IMR-90 (cell line): Measurements from ENCODE around the gene SH3RF3. TPM values are rescaled to one million over a fixed set of nuclear protein-coding genes. Genes with fewer than 3 reads are reported as not detected.

ENCODE experiments used
- ATAC-seq: fragments of 200-7000 bp; cut with Tn5 transposase; 2 replicates; pipeline ENCODE4 v1.9.1; 2020; ENCODE audit warnings: low read depth, mild to moderate bottlenecking, moderate library complexity
- BruUV-seq: library from RNA; stranded (reverse); fragments of 400-500 nt; replicated peaks from 2 replicates; lab custom pipeline; 2021; lab: Mats Ljungman, UMichigan
- CTCF ChIA-PET: fragments of 300-600 bp; formaldehyde crosslinking; extraction: SDS; loops from one replicate; lab custom pipeline; 2021; ENCODE audit warnings: antibody characterized with exemption; lab: Yijun Ruan, JAX
- POLR2A ChIA-PET: fragments of 300-600 bp; sonication (Branson Sonifier 250); formaldehyde crosslinking; loops from one replicate; lab custom pipeline; 2022; ENCODE audit warnings: antibody characterized with exemption; ENCODE audit not compliant: unreplicated experiment; lab: Charles Lee
- DNase-seq: peaks from one replicate; pipeline ENCODE4 v3.0.0; 2013
- H2AFZ ChIP-seq: replicated peaks from 2 replicates; pipeline ENCODE3; 2013; ENCODE audit warnings: low read length, mild to moderate bottlenecking; ENCODE audit not compliant: poor library complexity
- H2AK5ac ChIP-seq: 2 replicates; pipeline ENCODE4 v1.6.1; 2013; ENCODE audit warnings: low read depth, low read length, inconsistent platforms
- H2AK9ac ChIP-seq: replicated peaks from 2 replicates; pipeline ENCODE3; 2013; ENCODE audit warnings: mild to moderate bottlenecking, low read depth, low read length, moderate library complexity; ENCODE audit not compliant: poor library complexity
- H2BK120ac ChIP-seq: 2 replicates; pipeline ENCODE4 v1.6.1; 2013; ENCODE audit warnings: low read depth, low read length, inconsistent platforms
- H2BK15ac ChIP-seq: 3 replicates; pipeline ENCODE4 v1.6.1; 2013; ENCODE audit warnings: low read depth, low read length, inconsistent platforms
- H2BK20ac ChIP-seq: 2 replicates; pipeline ENCODE4 v1.6.1; 2013; ENCODE audit warnings: low read depth, mild to moderate bottlenecking, inconsistent platforms, low read length, moderate library complexity
- H2BK5ac ChIP-seq: 2 replicates; pipeline ENCODE4 v1.6.1; 2013; ENCODE audit warnings: mild to moderate bottlenecking, low read depth, low read length, inconsistent platforms; ENCODE audit not compliant: poor library complexity, severe bottlenecking
- H3K14ac ChIP-seq: replicated peaks from 2 replicates; pipeline ENCODE4 v1.6.1; 2013; ENCODE audit warnings: low read depth, low read length, inconsistent platforms
- H3K18ac ChIP-seq: 2 replicates; pipeline ENCODE4 v1.6.1; 2013; ENCODE audit warnings: low read depth, low read length, control low read depth
- H3K23ac ChIP-seq: 2 replicates; pipeline ENCODE4 v1.6.1; 2013; ENCODE audit warnings: low read depth, low read length, inconsistent platforms
- H3K27ac ChIP-seq: 2 replicates; pipeline ENCODE4 v1.5.1; 2013; ENCODE audit warnings: mild to moderate bottlenecking, control low read depth, low read length; ENCODE audit not compliant: insufficient read depth
- H3K27me3 ChIP-seq: 2 replicates; pipeline ENCODE4 v1.6.1; 2013; ENCODE audit warnings: low read length; ENCODE audit not compliant: control insufficient read depth, insufficient read depth
- H3K36me3 ChIP-seq: 2 replicates; pipeline ENCODE4 v1.6.1; 2013; ENCODE audit warnings: low read length, mixed read lengths; ENCODE audit not compliant: control insufficient read depth, insufficient read depth
- H3K4ac ChIP-seq: 2 replicates; pipeline ENCODE4 v1.6.1; 2013; ENCODE audit warnings: low read depth, low read length, inconsistent platforms
- H3K4me1 ChIP-seq: 2 replicates; pipeline ENCODE4 v1.6.1; 2013; ENCODE audit warnings: low read length, mixed read lengths; ENCODE audit not compliant: control insufficient read depth, insufficient read depth
- H3K4me2 ChIP-seq: 2 replicates; pipeline ENCODE4 v1.6.1; 2013; ENCODE audit warnings: low read depth, mild to moderate bottlenecking, control low read depth, low read length, moderate library complexity
- H3K4me3 ChIP-seq: 2 replicates; pipeline ENCODE4 v1.5.1; 2013; ENCODE audit warnings: low read depth, mild to moderate bottlenecking, control low read depth, low read length, moderate library complexity; ENCODE audit not compliant: insufficient read depth
- H3K56ac ChIP-seq: 2 replicates; pipeline ENCODE4 v1.6.1; 2013; ENCODE audit warnings: low read length, inconsistent platforms; ENCODE audit not compliant: insufficient read depth; ENCODE audit errors: extremely low read depth
- H3K79me1 ChIP-seq, 2 experiments: 2 replicates each; pipeline ENCODE4 v1.6.1; 2013; ENCODE audit warnings: low read length in 2 of 2, inconsistent platforms in 1 of 2, low read depth in 1 of 2
- H3K9ac ChIP-seq: 2 replicates; pipeline ENCODE4 v1.6.1; 2013; ENCODE audit warnings: low read depth, low read length, control low read depth
- H3K9me1 ChIP-seq: 2 replicates; pipeline ENCODE4 v1.6.1; 2013; ENCODE audit warnings: low read length, inconsistent platforms; ENCODE audit not compliant: insufficient read depth
- H3K9me3 ChIP-seq: 2 replicates; pipeline ENCODE4 v1.6.1; 2013; ENCODE audit warnings: low read length; ENCODE audit not compliant: control insufficient read depth, insufficient read depth
- H4K20me1 ChIP-seq: 2 replicates; pipeline ENCODE4 v1.6.1; 2013; ENCODE audit warnings: low read length, inconsistent platforms; ENCODE audit not compliant: insufficient read depth
- H4K5ac ChIP-seq: 2 replicates; pipeline ENCODE4 v1.6.1; 2013; ENCODE audit warnings: mild to moderate bottlenecking, low read depth, low read length, control low read depth
- H4K8ac ChIP-seq, 2 experiments: 2 replicates each; pipeline ENCODE4 v1.6.1; 2013; ENCODE audit warnings: low read depth in 2 of 2, low read length in 2 of 2, control low read depth in 1 of 2, inconsistent platforms in 1 of 2
- H4K91ac ChIP-seq: 2 replicates; pipeline ENCODE4 v1.6.1; 2013; ENCODE audit warnings: low read depth, low read length, inconsistent platforms; ENCODE audit not compliant: insufficient read depth
- BHLHE40 ChIP-seq: fragments of 150-350 bp; IDR thresholded peaks from 2 replicates; pipeline ENCODE4 v1.6.1; 2016; ENCODE audit warnings: mild to moderate bottlenecking, low read depth, low read length
- CEBPB ChIP-seq: IDR thresholded peaks from 2 replicates; pipeline ENCODE4 v1.6.1; 2012; ENCODE audit warnings: low read depth, low read length, improper control_type of control experiment
- FOS ChIP-seq: fragments of 150-350 bp; IDR thresholded peaks from 2 replicates; pipeline ENCODE4 v1.6.1; 2016; ENCODE audit warnings: low read depth, low read length
- MAZ ChIP-seq: IDR thresholded peaks from 2 replicates; pipeline ENCODE4 v1.6.1; 2012; ENCODE audit warnings: low read depth, mild to moderate bottlenecking, low read length, improper control_type of control experiment, moderate library complexity, borderline replicate concordance
- MXI1 ChIP-seq: IDR thresholded peaks from 2 replicates; pipeline ENCODE4 v1.6.1; 2012; ENCODE audit warnings: low read depth, mild to moderate bottlenecking, low read length, moderate library complexity, borderline replicate concordance
- NFE2L2 ChIP-seq: fragments of 150-350 bp; IDR thresholded peaks from 2 replicates; pipeline ENCODE4 v1.6.1; 2016; ENCODE audit warnings: low read depth, mild to moderate bottlenecking, low read length
- POLR2A ChIP-seq: IDR thresholded peaks from 2 replicates; pipeline ENCODE4 v1.6.1; 2012; ENCODE audit warnings: mild to moderate bottlenecking, low read depth, low read length
- RAD21 ChIP-seq: IDR thresholded peaks from 2 replicates; pipeline ENCODE4 v1.6.1; 2012; ENCODE audit warnings: low read length, improper control_type of control experiment
- RCOR1 ChIP-seq: IDR thresholded peaks from 2 replicates; pipeline ENCODE4 v1.6.1; 2012; ENCODE audit warnings: mild to moderate bottlenecking, low read length, improper control_type of control experiment; ENCODE audit not compliant: insufficient replicate concordance
- SMC3 ChIP-seq: fragments of 150-350 bp; IDR thresholded peaks from 2 replicates; pipeline ENCODE4 v1.6.1; 2016; ENCODE audit warnings: low read depth, mild to moderate bottlenecking, antibody characterized with exemption, low read length, moderate library complexity
- WGBS, 2 experiments: methylation state at CpG; one replicate each; pipeline versions ENCODE4 v1.1.5 to v1.1.7; 2013; ENCODE audit warnings: missing lambda C conversion rate in 2 of 2; ENCODE audit not compliant: insufficient read length in 1 of 2; ENCODE audit errors: extremely low coverage in 2 of 2; 5-methylcytosine and 5-hydroxymethylcytosine counted together
- dilution Hi-C: fragments of 300-500 bp; cut with HindIII; formaldehyde crosslinking; loops from one replicate; pipeline ENCODE4 v1.14.3; 2018; ENCODE audit warnings: low sequenced_read_pairs; ENCODE audit not compliant: unreplicated experiment
- in situ Hi-C: fragments of 300-500 bp; cut with MboI; formaldehyde crosslinking; loops from 3 replicates; pipeline ENCODE4 v1.14.3; 2019; ENCODE audit warnings: low sequenced_read_pairs, inconsistent platforms, mixed read lengths
- intact Hi-C: fragments of 100-400 bp; cut with micrococcal nuclease; formaldehyde crosslinking; loops from 2 replicates; pipeline ENCODE4 v1.10.0; 2022
- polyA plus RNA-seq, 3 experiments: library from polyadenylated mRNA; depleted of rRNA; stranded (reverse); fragments of >200 nt; gene quantifications; 2 replicates each; pipeline ENCODE4 v1.2.3, GENCODE V29; 2012; ENCODE audit warnings: low replicate concordance in 1 of 3
- total RNA-seq: library from RNA; depleted of rRNA; stranded (reverse); fragments of >200 nt; gene quantifications from 2 replicates; pipeline ENCODE4 v1.2.3, GENCODE V29; 2012
- TF ChIP-seq, protein P1 (sequence below): conservative IDR thresholded peaks from 2 replicates; pipeline ENCODE4 v1.5.1; 2012; ENCODE audit warnings: mild to moderate bottlenecking, low read depth, low read length, improper control_type of control experiment
- TF ChIP-seq, protein P2 (sequence below): fragments of 150-350 bp; IDR thresholded peaks from 2 replicates; pipeline ENCODE4 v1.6.1; 2016; ENCODE audit warnings: low read depth, mild to moderate bottlenecking, low read length, moderate library complexity, borderline replicate concordance

The SH3RF3 gene
- total and polyA plus RNA-seq, 2 of the 4 experiments (the other 2 are of a cell fraction) = 3.4 to 5.3 TPM

DNA sequence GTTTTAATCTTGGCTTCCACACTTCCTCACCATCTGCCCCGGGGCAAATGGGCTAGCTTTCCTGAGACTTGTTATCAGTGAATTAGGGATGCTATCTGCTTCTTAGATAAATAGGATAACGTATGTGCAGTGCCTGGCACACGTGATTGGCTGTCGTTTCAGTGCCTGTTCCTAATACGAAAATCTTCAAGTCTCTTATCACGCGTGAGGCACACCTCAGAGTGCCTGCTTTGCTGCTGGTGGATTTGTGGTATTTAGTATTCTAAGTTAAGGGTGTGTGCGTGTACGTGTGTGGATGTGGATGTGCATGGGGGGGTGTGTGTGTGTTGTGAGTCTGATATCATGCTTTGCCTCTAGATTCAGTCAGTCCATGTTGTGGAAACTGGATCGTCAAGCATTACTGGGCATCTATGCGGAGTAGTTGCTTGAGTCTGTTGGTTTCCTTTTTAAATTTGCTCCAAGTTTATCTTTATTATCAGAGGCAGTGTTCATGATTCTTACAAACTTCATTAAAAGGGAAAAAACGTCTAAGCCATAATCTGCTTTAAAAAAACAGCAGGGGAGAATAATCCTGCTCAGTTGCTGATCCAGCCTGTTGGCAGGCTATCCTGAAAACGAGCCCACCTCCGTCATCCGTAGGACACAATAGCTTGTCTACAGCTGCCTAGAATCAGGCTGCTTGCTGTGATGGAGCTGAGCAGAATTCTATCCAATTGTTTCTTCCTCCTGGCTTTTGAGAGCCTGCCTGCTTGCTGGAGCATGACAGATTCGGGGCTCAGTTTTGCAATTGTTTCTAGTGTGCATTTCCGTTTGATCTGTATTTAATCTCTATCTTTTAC is 6.6 kb downstream of the SH3RF3 start (continued):
- TF ChIP-seq SMC3 = no peak

- Histone ChIP-seq H4K5ac (no peak overlapping the region), H3K4me1 (peaks cover 15% of the 10 kb centered on the region), H2AK5ac (peak overlapping the region; percentile 40; the same call in 1 of the 2 replicates), H2BK5ac (no peak overlapping the region), H3K9me1 (peaks cover 24% of the 10 kb centered on the region), H2AFZ (no peak overlapping the region), H4K91ac (no peak overlapping the region), H3K4me2 (no peak overlapping the region), H3K9me3 (no peaks in the 10 kb centered on the region), H3K36me3 (no peaks in the 10 kb centered on the region), H2BK120ac (no peak overlapping the region), H4K8ac (no peak overlapping the region), H2BK20ac (no peak overlapping the region), H3K27ac (no peak overlapping the region), H2AK9ac (no peak overlapping the region), H4K20me1 (peaks cover 96% of the 10 kb centered on the region), H3K79me1 (peaks cover 23 to 87% of the 10 kb centered on the region in 2 experiments), H3K18ac (no peak overlapping the region), H3K4ac (no peak overlapping the region), H3K4me3 (no peak overlapping the region), H3K27me3 (no peaks in the 10 kb centered on the region), H3K9ac (no peak overlapping the region), H3K23ac (no peak overlapping the region), H2BK15ac (no peak overlapping the region), H3K14ac (no peak overlapping the region), H3K56ac (no peak overlapping the region)
- WGBS, 2 experiments = 67% methylated on average over 1 of the region's 7 CpGs; no CpG with 5 or more reads in 1 of the 2 experiments
- in situ Hi-C loops = loop anchor here (10.0 to 25.0 kb wide), 2 partner anchors 78 to 201 kb away; no protein-coding TSS in a partner anchor
- dilution Hi-C loops = no loop called here
- no peak for ATAC-seq
- DNase-seq = no peak
- BruUV-seq = no TSS peak
- intact Hi-C loops = no loop called here
- ChIA-PET CTCF (interaction anchor here (0.5 kb wide), 1 partner anchor 251 kb away, joined by 3 read pairs; no protein-coding TSS in a partner anchor), POLR2A (interaction anchor here (1.0 kb wide), 1 partner anchor 8 kb away, joined by 3 read pairs; the partner anchor contains the start of gene SH3RF3)
- TF ChIP-seq, protein P1, sequence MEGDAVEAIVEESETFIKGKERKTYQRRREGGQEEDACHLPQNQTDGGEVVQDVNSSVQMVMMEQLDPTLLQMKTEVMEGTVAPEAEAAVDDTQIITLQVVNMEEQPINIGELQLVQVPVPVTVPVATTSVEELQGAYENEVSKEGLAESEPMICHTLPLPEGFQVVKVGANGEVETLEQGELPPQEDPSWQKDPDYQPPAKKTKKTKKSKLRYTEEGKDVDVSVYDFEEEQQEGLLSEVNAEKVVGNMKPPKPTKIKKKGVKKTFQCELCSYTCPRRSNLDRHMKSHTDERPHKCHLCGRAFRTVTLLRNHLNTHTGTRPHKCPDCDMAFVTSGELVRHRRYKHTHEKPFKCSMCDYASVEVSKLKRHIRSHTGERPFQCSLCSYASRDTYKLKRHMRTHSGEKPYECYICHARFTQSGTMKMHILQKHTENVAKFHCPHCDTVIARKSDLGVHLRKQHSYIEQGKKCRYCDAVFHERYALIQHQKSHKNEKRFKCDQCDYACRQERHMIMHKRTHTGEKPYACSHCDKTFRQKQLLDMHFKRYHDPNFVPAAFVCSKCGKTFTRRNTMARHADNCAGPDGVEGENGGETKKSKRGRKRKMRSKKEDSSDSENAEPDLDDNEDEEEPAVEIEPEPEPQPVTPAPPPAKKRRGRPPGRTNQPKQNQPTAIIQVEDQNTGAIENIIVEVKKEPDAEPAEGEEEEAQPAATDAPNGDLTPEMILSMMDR = no peak
- no peak for TF ChIP-seq RCOR1
- TF ChIP-seq BHLHE40 = no peak
- no peak for TF ChIP-seq SMC3
- no peak for TF ChIP-seq CEBPB
- no peak for TF ChIP-seq MXI1
- no peak for TF ChIP-seq MAZ
- no peak for TF ChIP-seq POLR2A
- no peak for TF ChIP-seq FOS
- no peak for TF ChIP-seq NFE2L2
- TF ChIP-seq, protein P2, sequence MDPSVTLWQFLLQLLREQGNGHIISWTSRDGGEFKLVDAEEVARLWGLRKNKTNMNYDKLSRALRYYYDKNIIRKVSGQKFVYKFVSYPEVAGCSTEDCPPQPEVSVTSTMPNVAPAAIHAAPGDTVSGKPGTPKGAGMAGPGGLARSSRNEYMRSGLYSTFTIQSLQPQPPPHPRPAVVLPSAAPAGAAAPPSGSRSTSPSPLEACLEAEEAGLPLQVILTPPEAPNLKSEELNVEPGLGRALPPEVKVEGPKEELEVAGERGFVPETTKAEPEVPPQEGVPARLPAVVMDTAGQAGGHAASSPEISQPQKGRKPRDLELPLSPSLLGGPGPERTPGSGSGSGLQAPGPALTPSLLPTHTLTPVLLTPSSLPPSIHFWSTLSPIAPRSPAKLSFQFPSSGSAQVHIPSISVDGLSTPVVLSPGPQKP = no peak
- TF ChIP-seq RAD21 = no peak
Measured at GRCh38 chr2:109136542-109136941, 7.5 kb downstream of the SH3RF3 start.
